Kidney epithelial cell (primary cell): ENCODE measurements around the gene SLC17A2. TPM values are rescaled to one million over a fixed set of nuclear protein-coding genes. Genes with fewer than 3 reads are reported as not detected.

Source experiments
- DNase-seq: peaks from one replicate; pipeline ENCODE4 v3.0.0-alpha.2; 2010; ENCODE audit warnings: low read depth
- H3K27me3 ChIP-seq: 2 replicates; pipeline ENCODE4 v1.6.0; 2011; ENCODE audit warnings: low read length; ENCODE audit not compliant: control insufficient read depth, insufficient read depth
- H3K36me3 ChIP-seq: 2 replicates; pipeline ENCODE4 v1.5.1; 2011; ENCODE audit warnings: low read length; ENCODE audit not compliant: control insufficient read depth, insufficient read depth
- H3K4me3 ChIP-seq: 2 replicates; pipeline ENCODE4 v1.5.1; 2011; ENCODE audit warnings: low read depth, mild to moderate bottlenecking, control low read depth, low read length
- total RNA-seq: library from RNA; depleted of rRNA; stranded (reverse); fragments of >200 nt; gene quantifications from 2 replicates; pipeline ENCODE4 v1.2.3, GENCODE V29; 2015
- TF ChIP-seq, protein P1 (sequence below): IDR thresholded peaks from 2 replicates; pipeline ENCODE4 v1.5.1; 2011; ENCODE audit warnings: mild to moderate bottlenecking, moderate library complexity, low read length, control low read depth, inconsistent platforms; ENCODE audit not compliant: insufficient read depth, poor library complexity, severe bottlenecking

SLC17A2 gene
- total RNA-seq, 1 donor from 2014 or later: not detected

DNA sequence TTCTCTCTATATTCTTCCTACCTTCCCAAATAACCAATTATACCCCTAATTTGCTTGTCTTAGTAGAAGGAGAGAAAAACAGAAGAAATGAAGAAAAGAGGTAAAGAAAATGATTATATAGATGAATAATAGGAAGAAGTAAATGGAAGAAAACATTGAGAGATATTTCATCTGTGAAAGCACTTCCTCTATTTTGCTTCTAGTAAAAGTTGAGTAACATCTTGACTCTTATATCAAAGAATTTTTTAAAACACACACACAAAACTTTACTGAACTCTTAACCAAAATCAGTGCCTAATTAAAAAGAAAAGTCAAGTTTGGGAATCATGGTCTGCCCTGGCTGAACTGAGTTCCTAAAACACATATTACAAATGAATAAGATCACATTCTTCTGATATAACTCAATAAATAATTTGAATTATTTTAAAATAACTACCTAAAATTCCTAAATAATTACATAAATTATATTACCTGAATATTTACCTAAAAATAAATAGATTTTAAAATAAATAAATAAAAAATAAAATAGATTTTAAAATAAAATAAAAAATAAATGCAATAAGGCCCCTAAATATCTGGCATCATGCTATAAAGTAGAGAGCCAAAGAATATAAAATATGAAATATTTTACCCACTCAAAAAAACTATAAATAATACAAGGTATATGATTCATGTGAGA lies 8.8 kb downstream of the SLC17A2 start:
- H3K27me3 ChIP-seq: no peaks in the 10 kb centered on the region
- no peak overlapping the region for H3K4me3 ChIP-seq
- no peak for DNase-seq
- TF ChIP-seq, protein P1, sequence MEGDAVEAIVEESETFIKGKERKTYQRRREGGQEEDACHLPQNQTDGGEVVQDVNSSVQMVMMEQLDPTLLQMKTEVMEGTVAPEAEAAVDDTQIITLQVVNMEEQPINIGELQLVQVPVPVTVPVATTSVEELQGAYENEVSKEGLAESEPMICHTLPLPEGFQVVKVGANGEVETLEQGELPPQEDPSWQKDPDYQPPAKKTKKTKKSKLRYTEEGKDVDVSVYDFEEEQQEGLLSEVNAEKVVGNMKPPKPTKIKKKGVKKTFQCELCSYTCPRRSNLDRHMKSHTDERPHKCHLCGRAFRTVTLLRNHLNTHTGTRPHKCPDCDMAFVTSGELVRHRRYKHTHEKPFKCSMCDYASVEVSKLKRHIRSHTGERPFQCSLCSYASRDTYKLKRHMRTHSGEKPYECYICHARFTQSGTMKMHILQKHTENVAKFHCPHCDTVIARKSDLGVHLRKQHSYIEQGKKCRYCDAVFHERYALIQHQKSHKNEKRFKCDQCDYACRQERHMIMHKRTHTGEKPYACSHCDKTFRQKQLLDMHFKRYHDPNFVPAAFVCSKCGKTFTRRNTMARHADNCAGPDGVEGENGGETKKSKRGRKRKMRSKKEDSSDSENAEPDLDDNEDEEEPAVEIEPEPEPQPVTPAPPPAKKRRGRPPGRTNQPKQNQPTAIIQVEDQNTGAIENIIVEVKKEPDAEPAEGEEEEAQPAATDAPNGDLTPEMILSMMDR: no peak
- H3K36me3 ChIP-seq: no peaks in the 10 kb centered on the region

DNA sequence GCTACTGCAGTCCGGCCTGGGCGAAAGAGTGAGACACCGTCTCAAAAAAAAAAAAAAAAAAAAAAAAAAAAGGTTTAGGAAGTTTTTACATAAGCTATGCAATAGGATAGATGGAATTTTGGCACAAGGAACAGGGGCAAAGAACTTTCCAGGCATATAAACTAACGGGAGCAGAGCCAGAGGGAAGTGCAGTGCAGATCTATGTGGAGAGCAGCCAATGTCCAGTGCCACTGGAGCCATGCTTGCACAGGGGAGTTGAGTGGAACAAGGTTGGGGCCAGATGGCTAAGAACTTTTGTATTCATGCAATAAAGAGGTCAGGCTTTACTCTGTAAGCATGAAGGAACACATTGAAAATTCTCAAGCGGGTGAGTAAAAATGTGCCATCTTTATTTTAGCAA lies 10.8 kb downstream of the SLC17A2 start:
- H3K27me3 ChIP-seq: no peaks in the 10 kb centered on the region
- no peaks in the 10 kb centered on the region for H3K36me3 ChIP-seq
- no peak overlapping the region for H3K4me3 ChIP-seq
- DNase-seq: no peak
- TF ChIP-seq, protein P1: no peak

DNA sequence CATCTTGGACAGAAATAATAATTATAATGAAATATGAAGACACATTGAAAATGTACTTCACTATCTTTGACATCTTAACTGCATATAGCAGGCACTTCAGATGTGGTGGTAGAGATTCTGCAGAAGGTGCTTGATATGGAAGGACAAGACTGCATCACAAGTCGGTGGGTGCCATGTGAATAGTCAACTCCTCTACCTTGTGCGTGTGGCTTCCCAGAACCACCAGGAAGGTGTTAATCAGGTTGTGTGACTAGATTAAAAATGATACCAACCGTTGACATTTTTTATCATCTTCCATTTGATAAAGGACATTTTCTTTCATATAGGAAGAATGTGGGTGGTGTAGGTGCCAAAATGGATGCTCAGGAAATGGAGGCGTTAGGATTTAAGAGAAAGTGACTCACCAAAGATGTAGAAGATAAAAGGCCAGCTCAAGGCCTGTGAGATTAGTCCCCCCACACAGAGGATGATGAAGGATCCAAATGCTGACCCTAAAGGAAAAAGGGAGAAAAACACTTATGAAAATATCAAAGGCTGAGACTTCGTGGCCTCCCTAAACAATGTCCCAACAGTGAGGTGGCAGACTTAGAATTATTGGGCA lies 12.3 kb downstream of the SLC17A2 start:
- TF ChIP-seq, protein P1: no peak
- no peak for DNase-seq
- no peaks in the 10 kb centered on the region for H3K36me3 ChIP-seq
- no peak overlapping the region for H3K4me3 ChIP-seq
- no peaks in the 10 kb centered on the region for H3K27me3 ChIP-seq

DNA sequence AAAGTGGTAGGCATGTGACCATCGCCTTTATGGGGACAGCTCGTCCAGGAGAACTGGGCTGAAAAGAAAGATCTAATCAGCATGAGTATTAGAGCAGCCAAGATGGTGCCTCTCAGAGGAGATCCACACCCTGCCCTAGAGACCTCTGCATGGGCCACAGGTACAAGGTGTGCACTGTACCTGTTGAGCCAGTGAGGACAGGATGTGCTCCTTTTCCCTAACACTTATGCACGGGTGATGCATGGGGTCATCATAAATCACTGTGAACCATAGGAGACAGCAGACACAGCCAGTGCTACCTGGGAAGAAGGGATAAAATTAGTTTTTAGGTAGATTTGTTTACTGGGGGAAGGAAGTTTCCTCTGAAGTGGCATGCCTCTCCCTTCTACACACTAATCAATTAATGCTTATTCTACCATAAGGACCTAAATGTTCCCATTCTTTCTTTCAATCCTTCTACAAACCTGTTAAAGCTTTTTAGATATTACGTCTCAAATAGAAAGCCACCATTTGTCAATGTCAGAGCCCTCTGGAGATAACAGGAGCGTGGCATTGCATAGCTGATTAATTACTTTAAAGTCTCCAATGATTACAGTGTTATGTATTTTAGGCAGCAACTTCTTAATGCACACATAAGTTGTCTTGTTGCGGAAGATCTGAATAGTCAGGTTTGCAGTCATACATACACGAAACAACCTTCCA lies 13.6 kb downstream of the SLC17A2 start:
- no peak for DNase-seq
- Histone ChIP-seq H3K36me3 (no peaks in the 10 kb centered on the region), H3K27me3 (no peaks in the 10 kb centered on the region), H3K4me3 (no peak overlapping the region)
- TF ChIP-seq, protein P1: no peak

DNA sequence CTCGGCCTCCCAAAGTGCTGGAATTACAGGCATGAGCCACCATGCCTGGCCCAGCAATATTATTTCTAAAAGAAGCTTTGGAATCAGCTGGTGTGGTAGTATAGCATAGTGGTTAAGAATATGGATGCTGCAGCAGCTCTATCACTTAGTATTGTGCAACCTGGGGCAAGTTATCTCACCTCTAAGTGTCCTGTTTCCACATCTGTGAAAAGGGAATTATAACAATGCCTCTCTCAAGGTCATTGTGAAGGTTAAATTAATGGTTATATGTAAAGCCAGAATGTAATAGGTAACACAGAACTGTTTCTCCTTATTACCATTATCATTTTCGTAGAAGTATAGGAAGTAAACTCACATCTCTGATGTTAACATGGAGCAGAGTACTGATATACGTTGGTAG lies 14.2 kb downstream of the SLC17A2 start:
- TF ChIP-seq, protein P1: no peak

More for the DNA sequence above, 14.2 kb downstream of the SLC17A2 start:
- Histone ChIP-seq H3K36me3 (no peaks in the 10 kb centered on the region), H3K4me3 (no peak overlapping the region), H3K27me3 (no peaks in the 10 kb centered on the region)
- no peak for DNase-seq
